ENCODE measurements around the gene ALKBH4.
"Not testable (repeated sequence)": the region's sequence is repeated elsewhere in the genome, so short reads cannot be mapped to it uniquely, and the experiment has no call there.

Gene ALKBH4

GRCh38 chr7:102478314-102479208 is 13.9 kb upstream of the ALKBH4 start, which contains the start of gene POLR2J:
Gene POLR2J (minus strand): TSS chr7:102478922. CDS start chr7:102478860, 62 bp downstream.
- not testable (repeated sequence) for H3K4me2 ChIP-seq (ENCODE audit: low read length); H3K27ac ChIP-seq; H3K9ac ChIP-seq; H3K79me2 ChIP-seq; H3K4me1 ChIP-seq; H3K4me3 ChIP-seq (ENCODE audit: low read depth, low read length); H3K9me3 ChIP-seq (ENCODE audit: control insufficient read depth, low read length); H3K27me3 ChIP-seq (ENCODE audit: control insufficient read depth, insufficient read depth, low read length); H3K36me3 ChIP-seq (ENCODE audit: control insufficient read depth, insufficient read depth, low read length)
- peak within 1 kb of the TSS; percentile 70 for H2AFZ ChIP-seq
- TF ChIP-seq, protein P1, sequence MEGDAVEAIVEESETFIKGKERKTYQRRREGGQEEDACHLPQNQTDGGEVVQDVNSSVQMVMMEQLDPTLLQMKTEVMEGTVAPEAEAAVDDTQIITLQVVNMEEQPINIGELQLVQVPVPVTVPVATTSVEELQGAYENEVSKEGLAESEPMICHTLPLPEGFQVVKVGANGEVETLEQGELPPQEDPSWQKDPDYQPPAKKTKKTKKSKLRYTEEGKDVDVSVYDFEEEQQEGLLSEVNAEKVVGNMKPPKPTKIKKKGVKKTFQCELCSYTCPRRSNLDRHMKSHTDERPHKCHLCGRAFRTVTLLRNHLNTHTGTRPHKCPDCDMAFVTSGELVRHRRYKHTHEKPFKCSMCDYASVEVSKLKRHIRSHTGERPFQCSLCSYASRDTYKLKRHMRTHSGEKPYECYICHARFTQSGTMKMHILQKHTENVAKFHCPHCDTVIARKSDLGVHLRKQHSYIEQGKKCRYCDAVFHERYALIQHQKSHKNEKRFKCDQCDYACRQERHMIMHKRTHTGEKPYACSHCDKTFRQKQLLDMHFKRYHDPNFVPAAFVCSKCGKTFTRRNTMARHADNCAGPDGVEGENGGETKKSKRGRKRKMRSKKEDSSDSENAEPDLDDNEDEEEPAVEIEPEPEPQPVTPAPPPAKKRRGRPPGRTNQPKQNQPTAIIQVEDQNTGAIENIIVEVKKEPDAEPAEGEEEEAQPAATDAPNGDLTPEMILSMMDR (IDR thresholded peaks at IDR 0.05) = peak; percentile 40

DNA sequence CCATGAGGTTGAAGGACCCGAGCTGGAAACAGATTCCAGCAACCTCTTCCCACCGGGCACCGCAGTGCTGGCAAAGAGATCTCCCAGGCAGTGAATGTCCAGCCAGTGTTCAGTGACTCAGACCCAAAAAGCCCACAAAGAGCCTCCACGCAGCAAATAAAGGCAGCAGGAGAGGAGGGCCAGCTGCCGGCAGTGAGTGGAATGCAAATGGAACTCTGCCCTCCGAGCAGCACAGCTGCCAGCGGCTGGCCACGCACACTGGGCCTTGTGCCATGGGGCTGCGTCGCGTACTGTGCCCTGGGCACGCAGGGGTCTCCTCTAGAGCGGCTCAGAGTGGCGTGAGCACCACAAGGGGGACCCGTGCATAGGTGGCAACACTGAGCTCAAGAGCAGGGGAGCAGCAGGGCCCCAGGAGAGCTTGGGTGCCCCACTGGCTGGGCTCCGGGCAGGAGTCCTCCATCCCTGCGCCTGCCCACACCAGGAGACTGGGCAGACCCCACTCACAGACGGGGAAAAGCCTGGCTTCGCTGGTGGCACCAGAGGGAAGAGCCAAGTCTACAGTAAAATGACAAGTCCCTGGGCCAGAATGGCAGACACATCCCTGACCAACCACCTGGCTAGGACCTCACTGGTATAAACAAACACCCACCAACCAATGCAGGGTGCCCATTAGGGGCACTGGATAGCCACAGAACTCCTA is 10.2 kb upstream of the ALKBH4 start:
- H3K4me1 ChIP-seq = not testable (repeated sequence)

DNA sequence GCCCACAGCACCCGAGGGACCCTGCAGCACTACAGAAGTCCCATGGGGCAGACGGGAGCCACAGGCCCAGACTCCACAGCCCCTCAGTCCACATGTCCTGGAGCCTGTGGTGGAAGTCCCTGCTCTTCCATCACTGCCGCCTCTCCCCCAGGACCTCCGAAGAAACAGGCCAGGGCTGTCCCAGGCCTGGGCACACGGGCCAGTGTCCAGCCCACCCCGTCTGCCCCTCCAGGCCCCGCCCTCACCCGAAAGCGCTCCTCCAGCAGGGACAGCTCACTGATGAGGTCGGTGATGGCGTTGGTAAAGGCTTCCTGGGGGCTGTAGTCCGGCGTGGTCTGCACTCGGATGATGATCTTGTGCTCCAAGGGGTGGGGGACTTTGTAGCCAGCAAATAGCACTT is 9.5 kb upstream of the ALKBH4 start:
- not testable (repeated sequence) for H3K4me3 ChIP-seq (ENCODE audit: low read depth, low read length); H2AFZ ChIP-seq; H3K27ac ChIP-seq; H3K79me2 ChIP-seq; H3K9me3 ChIP-seq (ENCODE audit: control insufficient read depth, low read length); H3K36me3 ChIP-seq (ENCODE audit: control insufficient read depth, insufficient read depth, low read length); H3K4me2 ChIP-seq (ENCODE audit: low read length); H3K9ac ChIP-seq; H3K27me3 ChIP-seq (ENCODE audit: control insufficient read depth, insufficient read depth, low read length); H3K4me1 ChIP-seq

More for the DNA sequence above, 10.2 kb upstream of the ALKBH4 start:
- H3K4me3 ChIP-seq (ENCODE audit: low read depth, low read length); H3K27me3 ChIP-seq (ENCODE audit: control insufficient read depth, insufficient read depth, low read length); H3K27ac ChIP-seq; H3K9me3 ChIP-seq (ENCODE audit: control insufficient read depth, low read length); H3K36me3 ChIP-seq (ENCODE audit: control insufficient read depth, insufficient read depth, low read length); H2AFZ ChIP-seq; H3K4me2 ChIP-seq (ENCODE audit: low read length); H3K9ac ChIP-seq; H3K79me2 ChIP-seq: not testable (repeated sequence)

DNA sequence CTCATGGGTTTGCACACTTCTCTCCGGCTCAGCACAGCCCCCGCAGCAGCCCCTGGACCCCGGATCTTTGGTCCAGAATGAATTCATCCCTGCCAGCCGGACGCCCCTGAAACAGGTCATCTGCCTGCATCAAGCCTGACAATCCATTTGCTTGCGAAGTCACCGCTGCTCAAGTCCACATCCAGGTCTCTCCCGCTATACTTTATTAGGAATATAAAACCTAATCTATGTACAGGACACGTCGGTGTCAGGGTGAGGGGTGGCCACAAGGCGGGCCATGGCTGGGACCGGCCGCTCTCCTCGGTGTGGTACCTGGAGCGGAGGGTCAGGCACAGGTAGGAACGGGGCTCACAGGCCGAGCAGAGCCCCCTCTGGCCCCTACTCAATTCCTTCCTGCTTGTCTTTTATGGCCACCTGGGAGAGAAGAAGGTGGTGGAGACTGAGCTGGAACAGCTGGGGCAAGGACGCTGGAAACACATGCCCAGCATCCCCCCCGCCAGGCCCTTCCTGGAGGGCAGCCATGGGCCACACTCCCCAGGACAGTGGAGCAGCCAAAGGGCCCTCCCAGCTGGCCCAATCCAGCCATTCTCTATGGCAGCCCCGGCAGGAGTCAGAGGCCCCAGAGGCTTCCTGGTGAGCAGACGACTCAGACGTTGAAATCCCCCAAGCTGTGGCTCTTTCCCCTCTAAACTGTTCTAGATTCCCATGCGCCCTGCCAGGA is 8.8 kb upstream of the ALKBH4 start:
- no peaks in the 10 kb centered on the region for H3K36me3 ChIP-seq (ENCODE audit: control insufficient read depth, insufficient read depth, low read length)
- H3K4me3 ChIP-seq (ENCODE audit: low read depth, low read length) = no peak overlapping the region

DNA sequence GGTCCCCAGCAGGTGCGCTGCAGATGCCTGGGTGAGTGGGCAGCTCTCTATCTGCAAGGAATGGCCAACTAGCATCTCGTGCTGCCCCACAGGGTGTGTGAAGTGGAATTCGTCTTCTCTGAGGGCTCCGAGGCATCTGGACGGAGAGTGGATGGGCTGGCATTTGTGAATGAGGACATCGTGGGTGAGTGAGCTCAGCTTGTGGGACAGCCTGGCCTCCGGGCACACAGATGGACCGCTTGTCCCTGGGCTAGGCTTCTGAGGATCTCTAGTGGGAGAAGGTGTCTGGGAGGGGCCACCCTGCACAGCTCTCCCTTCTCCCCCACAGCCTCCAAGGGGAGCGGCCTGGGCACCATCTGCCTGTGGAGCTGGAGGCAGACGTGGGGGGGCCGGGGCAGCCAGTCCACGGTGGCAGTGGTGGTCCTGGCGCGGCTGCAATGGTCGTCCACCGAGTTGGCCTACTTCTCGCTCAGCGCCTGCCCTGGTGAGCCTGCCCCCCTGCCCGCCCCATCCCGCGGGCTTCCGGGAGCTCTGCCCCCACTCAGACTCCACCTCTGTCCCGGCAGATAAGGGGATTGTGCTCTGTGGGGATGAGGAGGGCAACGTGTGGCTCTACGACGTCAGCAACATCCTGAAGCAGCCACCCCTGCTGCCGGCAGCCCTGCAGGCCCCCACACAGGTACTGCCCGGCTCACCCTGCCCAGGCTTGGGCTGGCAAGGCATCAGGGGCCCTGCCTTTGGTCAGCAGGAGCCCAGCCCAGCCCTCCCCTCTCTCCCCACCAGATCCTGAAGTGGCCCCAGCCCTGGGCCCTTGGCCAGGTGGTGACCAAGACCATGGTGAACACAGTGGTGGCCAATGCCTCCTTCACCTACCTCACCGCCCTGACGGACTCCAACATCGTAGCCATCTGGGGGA is 7.7 kb upstream of the ALKBH4 start:
- H3K4me3 ChIP-seq (ENCODE audit: low read depth, low read length) = no peak overlapping the region
- TF ChIP-seq, protein P1 (IDR thresholded peaks at IDR 0.05) = no peak
- no peaks in the 10 kb centered on the region for H3K9me3 ChIP-seq (ENCODE audit: control insufficient read depth, low read length)
- no peak overlapping the region for H3K27ac ChIP-seq
- no peak overlapping the region for H3K4me2 ChIP-seq (ENCODE audit: low read length)
- H3K27me3 ChIP-seq (ENCODE audit: control insufficient read depth, insufficient read depth, low read length) = no peaks in the 10 kb centered on the region
- no peaks in the 10 kb centered on the region for H3K79me2 ChIP-seq
- no peaks in the 10 kb centered on the region for H3K36me3 ChIP-seq (ENCODE audit: control insufficient read depth, insufficient read depth, low read length)
- H2AFZ ChIP-seq = no peak overlapping the region
- no peaks in the 10 kb centered on the region for H3K4me1 ChIP-seq
- H3K9ac ChIP-seq = no peak overlapping the region

More for the DNA sequence above, 8.8 kb upstream of the ALKBH4 start:
- Histone ChIP-seq H3K4me1 (peaks cover 3% of the 10 kb centered on the region), H3K9me3 (ENCODE audit: control insufficient read depth, low read length) (no peaks in the 10 kb centered on the region), H3K79me2 (no peaks in the 10 kb centered on the region), H2AFZ (no peak overlapping the region), H3K4me2 (ENCODE audit: low read length) (no peak overlapping the region), H3K9ac (no peak overlapping the region), H3K27me3 (ENCODE audit: control insufficient read depth, insufficient read depth, low read length) (no peaks in the 10 kb centered on the region), H3K27ac (no peak overlapping the region)
- TF ChIP-seq, protein P1 (IDR thresholded peaks at IDR 0.05) = no peak
